GM10248 (cell line): ENCODE data around the gene ZNRD2.

Source experiments
- CTCF ChIA-PET: fragments of 300-600 bp; sonication (Branson Sonifier 250); formaldehyde crosslinking; extraction: SDS; loops from one replicate; lab custom pipeline; 2021; ENCODE audit warnings: antibody characterized with exemption; lab: Yijun Ruan, JAX
- POLR2A ChIA-PET: fragments of 350-650 bp; sonication (Branson Sonifier 250); formaldehyde crosslinking; extraction: SDS; loops from one replicate; lab custom pipeline; 2020; ENCODE audit warnings: antibody characterized with exemption; lab: Yijun Ruan, JAX
- DNase-seq: peaks from one replicate; pipeline ENCODE4 v3.0.0; 2012; ENCODE audit errors: extremely low spot score
- TF ChIP-seq, protein P1 (sequence below): IDR thresholded peaks from 2 replicates; pipeline ENCODE4 v1.5.1; 2012; ENCODE audit warnings: mild to moderate bottlenecking, low read depth; ENCODE audit errors: extremely low read depth, missing control alignments, control extremely low read depth

ZNRD2 gene

DNA sequence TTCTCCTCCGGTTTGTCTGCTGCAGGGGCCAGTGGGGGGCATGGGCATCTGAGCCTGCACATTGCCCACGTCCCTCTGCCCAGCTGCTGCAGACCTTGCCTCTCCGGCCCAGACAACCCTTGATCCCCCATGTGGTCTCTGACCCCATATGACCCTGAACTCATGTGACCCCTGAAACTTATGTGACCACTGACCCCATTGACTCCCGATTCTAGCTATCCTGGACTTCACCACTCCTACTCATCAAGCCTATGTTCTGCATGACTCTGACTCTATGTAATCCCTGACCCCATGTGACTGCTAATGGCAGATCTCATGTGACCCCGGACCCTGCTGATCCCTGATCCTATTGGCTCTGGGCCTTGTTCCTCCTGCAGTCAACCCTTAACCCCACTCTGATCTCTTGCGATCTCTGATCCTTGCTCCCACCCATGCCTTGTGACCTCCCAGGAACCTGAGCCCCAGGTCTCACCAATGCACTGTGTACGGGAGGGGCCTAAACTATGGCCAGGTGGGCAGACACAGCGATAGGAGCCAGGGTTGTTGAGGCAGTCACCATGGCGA, 17.8 kb upstream of the ZNRD2 start:
- no peak for DNase-seq
- TF ChIP-seq, protein P1, sequence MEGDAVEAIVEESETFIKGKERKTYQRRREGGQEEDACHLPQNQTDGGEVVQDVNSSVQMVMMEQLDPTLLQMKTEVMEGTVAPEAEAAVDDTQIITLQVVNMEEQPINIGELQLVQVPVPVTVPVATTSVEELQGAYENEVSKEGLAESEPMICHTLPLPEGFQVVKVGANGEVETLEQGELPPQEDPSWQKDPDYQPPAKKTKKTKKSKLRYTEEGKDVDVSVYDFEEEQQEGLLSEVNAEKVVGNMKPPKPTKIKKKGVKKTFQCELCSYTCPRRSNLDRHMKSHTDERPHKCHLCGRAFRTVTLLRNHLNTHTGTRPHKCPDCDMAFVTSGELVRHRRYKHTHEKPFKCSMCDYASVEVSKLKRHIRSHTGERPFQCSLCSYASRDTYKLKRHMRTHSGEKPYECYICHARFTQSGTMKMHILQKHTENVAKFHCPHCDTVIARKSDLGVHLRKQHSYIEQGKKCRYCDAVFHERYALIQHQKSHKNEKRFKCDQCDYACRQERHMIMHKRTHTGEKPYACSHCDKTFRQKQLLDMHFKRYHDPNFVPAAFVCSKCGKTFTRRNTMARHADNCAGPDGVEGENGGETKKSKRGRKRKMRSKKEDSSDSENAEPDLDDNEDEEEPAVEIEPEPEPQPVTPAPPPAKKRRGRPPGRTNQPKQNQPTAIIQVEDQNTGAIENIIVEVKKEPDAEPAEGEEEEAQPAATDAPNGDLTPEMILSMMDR: no peak

DNA sequence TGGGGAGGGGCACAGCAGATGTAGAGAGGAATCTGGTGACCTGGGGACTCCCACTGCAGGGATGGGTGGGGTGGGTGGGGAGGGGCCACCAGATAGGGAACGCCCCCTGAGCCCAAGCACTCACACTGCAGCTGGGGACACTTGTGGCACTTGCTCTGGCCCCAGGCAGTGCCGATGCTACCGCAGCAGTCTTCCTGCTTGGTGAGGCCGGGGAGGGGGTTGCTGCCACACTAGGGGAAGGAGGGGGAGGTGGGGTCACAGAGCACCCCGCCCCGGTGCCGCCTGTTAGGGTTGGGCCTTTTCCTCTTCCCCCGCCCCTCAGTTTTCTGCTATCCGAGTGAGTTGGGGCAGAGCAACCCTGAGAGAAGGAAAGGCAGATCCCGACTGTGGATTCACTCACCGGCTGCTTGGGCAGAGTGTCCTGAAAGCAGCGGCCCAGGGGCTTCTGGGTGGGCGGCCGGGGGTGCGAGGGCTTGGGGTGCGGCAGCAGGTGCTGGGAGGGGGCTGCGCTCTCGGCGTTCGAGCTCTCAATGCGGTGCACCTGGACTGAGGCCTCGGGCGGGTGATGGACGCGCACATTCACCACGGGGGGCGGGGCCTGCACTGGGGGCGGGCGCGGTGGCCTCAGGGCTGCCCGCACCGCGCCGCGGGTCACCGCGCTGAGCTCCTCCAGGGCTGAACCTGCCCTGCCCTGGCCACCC, 16.8 kb upstream of the ZNRD2 start:
- no peak for DNase-seq
- CTCF ChIA-PET: interaction anchor here (1.1 to 2.7 kb wide), 5 partner anchors 10 to 18 kb away, joined by 3 to 16 read pairs (median 6); partner anchors contain the start of gene ZNRD2
- TF ChIP-seq, protein P1: no peak
- POLR2A ChIA-PET: interaction anchor here (0.5 to 1.4 kb wide), 2 partner anchors 14 to 47 kb away, joined by 3 to 6 read pairs; no protein-coding TSS in a partner anchor

More for the DNA sequence above, 17.8 kb upstream of the ZNRD2 start:
- ChIA-PET CTCF (interaction anchor here (0.8 to 2.7 kb wide), 11 partner anchors 9 to 223 kb away, joined by 3 to 30 read pairs (median 6); partner anchors contain the start of gene ZNRD2), POLR2A (interaction anchor here (0.5 to 1.4 kb wide), 2 partner anchors 13 to 46 kb away, joined by 3 to 6 read pairs; no protein-coding TSS in a partner anchor)

DNA sequence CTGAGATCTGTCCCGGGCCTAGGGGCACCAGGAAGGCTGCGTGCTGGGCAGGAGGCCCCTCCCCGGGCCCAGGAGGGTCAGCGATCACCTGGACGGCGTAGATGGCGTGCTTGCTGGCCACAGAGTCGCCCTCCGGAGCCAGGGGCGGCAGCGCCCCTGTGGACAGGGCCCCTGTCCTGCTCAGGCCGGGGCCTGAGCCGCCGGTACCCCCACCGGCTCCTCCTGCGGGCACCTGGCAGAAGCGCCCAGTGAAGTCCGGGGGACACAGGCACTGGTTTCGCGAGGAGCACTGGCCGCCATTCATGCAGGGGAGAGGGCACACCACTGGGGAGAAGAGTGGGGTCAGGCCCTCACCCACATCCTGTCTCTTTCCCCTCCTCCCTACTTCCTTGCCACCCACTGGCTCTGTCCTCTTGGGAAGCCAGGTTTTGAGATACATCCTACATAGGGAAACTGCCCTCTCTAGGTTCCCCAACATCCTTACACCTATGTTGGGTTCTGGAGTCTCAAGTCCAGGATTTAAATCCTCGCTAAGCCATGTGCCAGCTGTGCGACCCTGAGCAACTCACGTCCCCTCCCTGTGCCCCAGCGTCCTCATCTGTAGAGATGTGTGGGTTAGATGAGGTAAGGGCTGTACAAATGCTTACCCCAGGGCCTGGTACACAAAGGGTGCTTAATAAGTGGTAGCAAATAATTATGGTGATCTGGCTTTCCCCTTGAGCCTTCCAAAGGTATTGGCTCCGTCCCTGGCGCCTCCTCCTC, 16.0 kb upstream of the ZNRD2 start:
- ChIA-PET CTCF (interaction anchor here (1.0 to 2.3 kb wide), 6 partner anchors 11 to 19 kb away, joined by 3 to 16 read pairs (median 4); no protein-coding TSS in a partner anchor), POLR2A (interaction anchor here (1.4 kb wide), 1 partner anchor 47 kb away, joined by 6 read pairs; no protein-coding TSS in a partner anchor)
- DNase-seq: no peak
- TF ChIP-seq, protein P1: no peak

DNA sequence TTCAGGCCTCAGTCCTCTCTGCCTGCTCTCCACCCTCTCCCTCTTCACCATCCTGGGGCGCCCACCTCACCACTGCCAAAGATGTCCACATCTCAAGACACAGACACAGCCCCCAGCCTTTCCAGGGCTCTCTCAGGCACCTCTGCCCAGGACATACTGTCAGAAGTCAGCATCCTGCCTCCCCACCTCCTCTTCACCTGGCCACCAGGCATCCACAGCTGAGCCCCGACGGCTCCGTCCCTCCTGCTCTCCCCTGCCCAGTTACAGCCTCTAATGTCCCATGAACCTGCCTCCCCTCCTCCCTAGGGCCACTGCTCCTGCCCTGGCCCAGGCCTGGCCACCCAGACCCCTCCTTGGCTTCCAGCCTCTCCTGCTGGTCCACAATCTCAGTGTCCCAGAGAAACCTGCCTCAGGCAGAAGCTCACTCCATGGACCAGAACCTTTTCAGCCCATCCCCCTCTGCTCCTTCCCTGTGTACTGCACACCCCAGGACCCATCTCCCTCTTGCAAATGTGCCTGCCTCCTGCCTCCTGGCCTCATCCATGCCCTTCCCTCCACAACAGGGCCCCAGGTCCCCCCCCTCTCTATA, 15.3 kb upstream of the ZNRD2 start:
- DNase-seq: no peak
- TF ChIP-seq, protein P1: no peak
- CTCF ChIA-PET: interaction anchor here (1.0 to 1.4 kb wide), 2 partner anchors 14 to 18 kb away, joined by 3 to 12 read pairs; no protein-coding TSS in a partner anchor
- POLR2A ChIA-PET: no interaction called here

DNA sequence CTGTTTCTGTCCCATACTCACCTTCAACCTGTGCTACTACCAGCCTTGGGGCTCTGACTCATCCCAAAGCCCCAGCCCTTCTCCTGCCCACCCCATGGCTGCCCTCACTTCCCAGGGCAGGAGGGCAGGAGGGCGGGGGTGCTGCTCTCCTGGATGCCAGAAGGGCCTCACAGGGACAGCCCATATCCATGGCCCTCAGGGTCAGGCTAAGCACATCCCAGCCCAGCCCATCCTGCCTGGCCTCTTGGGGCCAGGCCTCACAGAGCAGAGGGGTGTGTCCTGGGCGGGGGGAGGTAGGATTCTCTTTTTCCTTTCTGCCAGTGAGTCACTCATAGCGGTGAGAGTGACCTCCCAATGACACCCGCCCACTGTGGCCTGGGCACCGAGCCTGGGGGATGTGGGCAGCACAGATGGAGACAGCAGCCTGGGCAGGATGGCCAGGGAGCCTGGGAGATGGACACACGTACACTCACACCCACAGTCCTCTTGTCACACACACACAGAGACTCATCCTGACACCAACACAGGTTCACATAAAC, 14.5 kb upstream of the ZNRD2 start:
- TF ChIP-seq, protein P1: no peak
- ChIA-PET CTCF (interaction anchor here (1.4 to 1.5 kb wide), 2 partner anchors 14 to 15 kb away, joined by 4 to 12 read pairs; no protein-coding TSS in a partner anchor), POLR2A (no interaction called here)
- no peak for DNase-seq
